Lower leg skin (tissue), 4 donors: ENCODE measurements around the gene SPTBN4. TPM values are rescaled to one million over a fixed set of nuclear protein-coding genes. Genes with fewer than 3 reads are reported as not detected.

Experiments used
- DNase-seq, 2 donors: peaks; one replicate each; pipeline ENCODE4 v3.0.0-alpha.2; 2019; ENCODE audit warnings: low spot score in 2 of 2
- H3K4me3 ChIP-seq: fragments of 200-600 bp; sonication (generic); 2 replicates; pipeline ENCODE4 v1.5.1; 2017; ENCODE audit warnings: mild to moderate bottlenecking, low read depth; ENCODE audit not compliant: poor library complexity, severe bottlenecking
- CTCF ChIP-seq, 3 donors: fragments of 450-650 bp; IDR thresholded peaks; one replicate each; pipeline ENCODE4 v1.5.1; 2016; ENCODE audit warnings: antibody characterized with exemption in 3 of 3, mild to moderate bottlenecking in 3 of 3, moderate library complexity in 2 of 3
- POLR2A ChIP-seq, 2 donors: fragments of 450-650 bp; IDR thresholded peaks; one replicate each; pipeline ENCODE4 v1.6.1; 2016 to 2017; ENCODE audit warnings: antibody characterized with exemption in 2 of 2, mild to moderate bottlenecking in 1 of 2, moderate library complexity in 1 of 2
- WGBS, 2 donors: methylation state at CpG; one replicate each; pipeline ENCODE4 v1.1.5; 2018; 5-methylcytosine and 5-hydroxymethylcytosine counted together
- intact Hi-C: fragments of 100-400 bp; cut with DNase I; formaldehyde crosslinking; loops from one replicate; pipeline ENCODE4 v1.15.0; 2023; ENCODE audit warnings: low total_unique reads
- total RNA-seq, 4 donors: library from RNA; depleted of rRNA; stranded (reverse); fragments of >200 nt; gene quantifications; one replicate each; pipeline ENCODE4 v1.1.0, GENCODE V29; 2016

SPTBN4 gene
- total RNA-seq, 4 donors from 2014 or later: 0.25 to 2.2 (median 1.6) TPM

- no peak for TF ChIP-seq POLR2A (IDR thresholded peaks at IDR 0.05)
- TF ChIP-seq CTCF (IDR thresholded peaks at IDR 0.05): no peak
- intact Hi-C loops: no loop called here
- no peak for DNase-seq
- 90 to 92% methylated on average over 10 of the region's 10 CpGs for WGBS, 2 donors
- H3K4me3 ChIP-seq: no peak overlapping the region
These were observed 105.2 kb downstream of the SPTBN4 start for GRCh38 chr19:40571831-40572495.

GRCh38 chr19:40575326-40575725 lies 108.5 kb downstream of the SPTBN4 start:
- TF ChIP-seq CTCF (IDR thresholded peaks at IDR 0.05) (no peak), POLR2A (IDR thresholded peaks at IDR 0.05) (no peak)
- 82 to 87% methylated on average over 17 to 18 of the region's 18 CpGs for WGBS, 2 donors
- H3K4me3 ChIP-seq: no peak overlapping the region
- intact Hi-C loops: no loop called here
- no peak for DNase-seq

- 4 to 6% methylated on average over 19 to 22 of the region's 22 CpGs for WGBS, 2 donors
- no peak for DNase-seq
- intact Hi-C loops: no loop called here
These were observed 109.4 kb downstream of the SPTBN4 start for GRCh38 chr19:40576151-40576584.

GRCh38 chr19:40576585-40577451 lies 110.0 kb downstream of the SPTBN4 start, which contains the start of gene SHKBP1:
TSS of gene SHKBP1 (plus strand) at chr19:40576873. CDS start at chr19:40576900, 27 bp downstream.
- WGBS, 2 donors: 0% methylated on average over 34 to 42 of the region's 55 CpGs
- DNase-seq: peak; percentile 93 to 98
- TF ChIP-seq POLR2A (IDR thresholded peaks at IDR 0.05) (peak in 1 of 2 donors; percentile 22), CTCF (IDR thresholded peaks at IDR 0.05) (no peak)
- intact Hi-C loops: no loop called here
- H3K4me3 ChIP-seq: peak within 1 kb of the TSS; percentile 57

More at GRCh38 chr19:40576151-40576584, 109.4 kb downstream of the SPTBN4 start:
- TF ChIP-seq CTCF (IDR thresholded peaks at IDR 0.05): no peak
- TF ChIP-seq POLR2A (IDR thresholded peaks at IDR 0.05): no peak
- H3K4me3 ChIP-seq: no peak overlapping the region

GRCh38 chr19:40578442-40578908 lies 111.7 kb downstream of the SPTBN4 start:
- intact Hi-C loops: no loop called here
- H3K4me3 ChIP-seq: no peak overlapping the region
- TF ChIP-seq CTCF (IDR thresholded peaks at IDR 0.05): no peak
- no peak for TF ChIP-seq POLR2A (IDR thresholded peaks at IDR 0.05)
- WGBS, 2 donors: 82 to 85% methylated on average over 12 of the region's 12 CpGs
- no peak for DNase-seq
